HepG2 (cell line): ENCODE data around the gene CFL1. TPM values are rescaled to one million over a fixed set of nuclear protein-coding genes. Genes with fewer than 3 reads are reported as not detected.

Experiments used
- ATF7 ChIP-seq, 2 experiments: fragments of 450-650 bp in 1 of 2; sonication (generic) in 1 of 2; formaldehyde crosslinking in 1 of 2; IDR thresholded peaks; 2 replicates each; pipeline versions ENCODE4 v1.4.0 to v1.6.1; 2016 to 2020; ENCODE audit warnings: antibody characterized with exemption in 1 of 2, mild to moderate bottlenecking in 1 of 2, missing genetic modification reagents in 1 of 2
- BORCS8-MEF2B ChIP-seq: sonication (generic); formaldehyde crosslinking; IDR thresholded peaks from 2 replicates; pipeline ENCODE4 v1.8.0; 2022; ENCODE audit warnings: mild to moderate bottlenecking, missing genetic modification reagents
- BRCA1 ChIP-seq: sonication (generic); formaldehyde crosslinking; IDR thresholded peaks from 2 replicates; pipeline ENCODE4 v1.4.0; 2020; ENCODE audit warnings: missing genetic modification reagents
- FOSL2 ChIP-seq: sonication (generic); formaldehyde crosslinking; IDR thresholded peaks from 2 replicates; pipeline ENCODE4 v1.4.0; 2020; ENCODE audit warnings: missing genetic modification reagents
- GLMP ChIP-seq: sonication (generic); formaldehyde crosslinking; IDR thresholded peaks from 2 replicates; pipeline ENCODE4 v1.9.0; 2021; ENCODE audit warnings: missing genetic modification reagents, mild to moderate bottlenecking, borderline replicate concordance
- MBD4 ChIP-seq: IDR thresholded peaks from 2 replicates; pipeline ENCODE4 v1.6.1; 2012; ENCODE audit warnings: low read length, inconsistent platforms, borderline replicate concordance
- MED1 ChIP-seq: sonication (generic); formaldehyde crosslinking; IDR thresholded peaks from 2 replicates; pipeline ENCODE4 v1.4.0; 2020; ENCODE audit warnings: missing genetic modification reagents
- MTA1 ChIP-seq: sonication (generic); formaldehyde crosslinking; IDR thresholded peaks from 2 replicates; pipeline ENCODE4 v1.4.0; 2020; ENCODE audit warnings: missing genetic modification reagents, mild to moderate bottlenecking, borderline replicate concordance
- NFE2 ChIP-seq: sonication (generic); formaldehyde crosslinking; IDR thresholded peaks from 2 replicates; pipeline ENCODE4 v1.4.0; 2020; ENCODE audit warnings: missing genetic modification reagents
- RARG ChIP-seq: sonication (generic); formaldehyde crosslinking; IDR thresholded peaks from 2 replicates; pipeline ENCODE4 v1.4.0; 2020; ENCODE audit warnings: low read depth, mild to moderate bottlenecking, missing genetic modification reagents
- SPEN ChIP-seq: sonication (generic); formaldehyde crosslinking; IDR thresholded peaks from 2 replicates; pipeline ENCODE4 v1.5.1; 2020; ENCODE audit warnings: low read depth, mild to moderate bottlenecking, missing genetic modification reagents
- TBP ChIP-seq: sonication (generic); formaldehyde crosslinking; IDR thresholded peaks from 2 replicates; pipeline ENCODE4 v1.5.0; 2020; ENCODE audit warnings: missing genetic modification reagents
- ZNF12 ChIP-seq: sonication (generic); formaldehyde crosslinking; IDR thresholded peaks from 2 replicates; pipeline ENCODE4 v1.5.0; 2020; ENCODE audit warnings: missing genetic modification reagents
- ZNF160 ChIP-seq: sonication (generic); formaldehyde crosslinking; IDR thresholded peaks from 2 replicates; pipeline ENCODE4 v1.8.0; 2022; ENCODE audit warnings: mild to moderate bottlenecking, inconsistent platforms, missing genetic modification reagents
- ZNF629 ChIP-seq: sonication (generic); formaldehyde crosslinking; conservative IDR thresholded peaks from 2 replicates; pipeline ENCODE4 v1.5.0; 2020; ENCODE audit warnings: missing genetic modification reagents
- ZNF703 ChIP-seq: sonication (generic); formaldehyde crosslinking; IDR thresholded peaks from 2 replicates; pipeline ENCODE4 v1.5.1; 2020; ENCODE audit warnings: missing genetic modification reagents, mild to moderate bottlenecking, moderate library complexity, borderline replicate concordance
- ZNF780A ChIP-seq: sonication (generic); formaldehyde crosslinking; IDR thresholded peaks from 2 replicates; pipeline ENCODE4 v1.8.0; 2022; ENCODE audit warnings: mild to moderate bottlenecking, missing genetic modification reagents, moderate library complexity
- ZNF800 ChIP-seq: sonication (generic); formaldehyde crosslinking; IDR thresholded peaks from 2 replicates; pipeline ENCODE4 v1.4.0; 2020; ENCODE audit warnings: missing genetic modification reagents
- polyA plus RNA-seq, 8 experiments: library from polyadenylated mRNA; depleted of rRNA in 3 of 8; stranded (reverse) in 7 of 8; unstranded in 1 of 8; fragments of >200 nt; fragmentation: Illumina TruSeq in 4 of 8; extraction: Trizol in 4 of 8; gene quantifications; 2 replicates each; pipeline versions ENCODE4 v1.2.1 to v1.2.3, GENCODE V29; 2011 to 2016; ENCODE audit warnings: low read depth in 4 of 8, missing spikeins in 1 of 8, mixed read lengths in 1 of 8; ENCODE audit not compliant: insufficient read depth in 1 of 8
- total RNA-seq, 5 experiments: library from RNA; depleted of rRNA; stranded (reverse); fragments of >200 nt; fragmentation: Illumina TruSeq; extraction: Trizol; gene quantifications; 2 replicates each; pipeline ENCODE4 v1.2.3, GENCODE V29; 2016; ENCODE audit warnings: low read depth in 1 of 5
- TF ChIP-seq, protein P1 (sequence below): IDR thresholded peaks from 2 replicates; pipeline ENCODE4 v1.6.1; 2016; ENCODE audit warnings: low read depth, borderline replicate concordance
- TF ChIP-seq, protein P2 (sequence below): sonication (generic); formaldehyde crosslinking; IDR thresholded peaks from 2 replicates; pipeline ENCODE4 v1.8.0; 2022; ENCODE audit warnings: missing genetic modification reagents, mild to moderate bottlenecking, inconsistent platforms, borderline replicate concordance
- TF ChIP-seq, protein P3 (sequence below): sonication (generic); formaldehyde crosslinking; IDR thresholded peaks from 2 replicates; pipeline ENCODE4 v1.5.0; 2020; ENCODE audit warnings: missing genetic modification reagents, mild to moderate bottlenecking, borderline replicate concordance
- TF ChIP-seq, protein P4 (sequence below): IDR thresholded peaks from 2 replicates; pipeline ENCODE4 v1.6.1; 2012; ENCODE audit warnings: inconsistent platforms

The CFL1 gene
- total and polyA plus RNA-seq, 2 of the 13 experiments (the other 11 are each of a cell fraction or from before 2014, with no cell fraction given), result 379 to 383 TPM

GRCh38 chr11:65860278-65861164, 2.5 kb upstream of the CFL1 start, which contains the start of gene MUS81 (continued):
- TF ChIP-seq GLMP, result no peak
- peak; percentile 44; the same call in 1 of the 2 replicates for TF ChIP-seq TBP (CRISPR knock-in tag)
- TF ChIP-seq ZNF629, result peak; percentile 23; the same call in 1 of the 2 replicates
- no peak for TF ChIP-seq MBD4
- peak; percentile 77 for TF ChIP-seq ZNF800 (CRISPR knock-in tag)
- TF ChIP-seq SPEN (CRISPR knock-in tag), result peak; percentile 67
- TF ChIP-seq ZNF160 (CRISPR knock-in tag), result peak; percentile 72; the same call in 1 of the 2 replicates
- TF ChIP-seq RARG (CRISPR knock-in tag), result 0 out of 2 replicates have a peak, but pooled peaks have one; percentile 60
- no peak for TF ChIP-seq ZNF780A (CRISPR knock-in tag)
- no peak; the same call in 1 of the 2 replicates for TF ChIP-seq ZNF12 (CRISPR knock-in tag)
- TF ChIP-seq, protein P1, sequence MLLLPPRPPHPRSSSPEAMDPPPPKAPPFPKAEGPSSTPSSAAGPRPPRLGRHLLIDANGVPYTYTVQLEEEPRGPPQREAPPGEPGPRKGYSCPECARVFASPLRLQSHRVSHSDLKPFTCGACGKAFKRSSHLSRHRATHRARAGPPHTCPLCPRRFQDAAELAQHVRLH (CRISPR knock-in tag), result no peak; the same call in 1 of the 2 replicates
- 0 out of 2 replicates have a peak, but pooled peaks have one; percentile 10 for TF ChIP-seq MTA1 (CRISPR knock-in tag)
- TF ChIP-seq BORCS8-MEF2B (CRISPR knock-in tag), result no peak
- TF ChIP-seq NFE2 (CRISPR knock-in tag), result no peak
- TF ChIP-seq, protein P2, sequence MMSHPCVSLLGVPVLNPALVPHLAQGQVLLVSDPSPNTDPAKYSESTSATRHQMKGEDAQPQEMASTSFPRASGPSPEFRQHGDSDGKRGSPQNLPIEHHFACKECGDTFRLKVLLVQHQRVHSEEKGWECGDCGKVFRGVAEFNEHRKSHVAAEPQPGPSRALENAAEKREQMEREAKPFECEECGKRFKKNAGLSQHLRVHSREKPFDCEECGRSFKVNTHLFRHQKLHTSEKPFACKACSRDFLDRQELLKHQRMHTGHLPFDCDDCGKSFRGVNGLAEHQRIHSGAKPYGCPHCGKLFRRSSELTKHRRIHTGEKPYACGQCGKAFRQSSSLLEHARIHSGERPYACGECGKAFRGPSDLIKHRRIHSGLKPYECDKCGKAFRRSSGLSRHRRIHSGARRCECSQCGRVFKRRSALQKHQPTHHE (CRISPR knock-in tag), result peak; percentile 79
- 0 out of 2 replicates have a peak, but pooled peaks have one; percentile 18 for TF ChIP-seq FOSL2
- TF ChIP-seq ATF7 (IDR thresholded peaks at IDR 0.05), result no peak
- TF ChIP-seq ATF7 (CRISPR knock-in tag; IDR thresholded peaks at IDR 0.05), result no peak; the same call in 1 of the 2 replicates
- TF ChIP-seq MED1 (CRISPR knock-in tag), result peak; percentile 74
- TF ChIP-seq, protein P3, sequence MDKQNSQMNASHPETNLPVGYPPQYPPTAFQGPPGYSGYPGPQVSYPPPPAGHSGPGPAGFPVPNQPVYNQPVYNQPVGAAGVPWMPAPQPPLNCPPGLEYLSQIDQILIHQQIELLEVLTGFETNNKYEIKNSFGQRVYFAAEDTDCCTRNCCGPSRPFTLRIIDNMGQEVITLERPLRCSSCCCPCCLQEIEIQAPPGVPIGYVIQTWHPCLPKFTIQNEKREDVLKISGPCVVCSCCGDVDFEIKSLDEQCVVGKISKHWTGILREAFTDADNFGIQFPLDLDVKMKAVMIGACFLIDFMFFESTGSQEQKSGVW (CRISPR knock-in tag), result no peak
- TF ChIP-seq BRCA1, result 0 out of 2 replicates have a peak, but pooled peaks have one; percentile 47
- TF ChIP-seq, protein P4, sequence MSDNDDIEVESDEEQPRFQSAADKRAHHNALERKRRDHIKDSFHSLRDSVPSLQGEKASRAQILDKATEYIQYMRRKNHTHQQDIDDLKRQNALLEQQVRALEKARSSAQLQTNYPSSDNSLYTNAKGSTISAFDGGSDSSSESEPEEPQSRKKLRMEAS, result no peak; the same call in none of the 2 replicates
- peak; percentile 80; the same call in 1 of the 2 replicates for TF ChIP-seq ZNF703 (CRISPR knock-in tag)
